ENCODE results near the gene MAG. TPM values are rescaled to one million over a fixed set of nuclear protein-coding genes. Genes with fewer than 3 reads are reported as not detected.

Gene MAG
- polyA plus RNA-seq, 3 donors, result not detected

DNA sequence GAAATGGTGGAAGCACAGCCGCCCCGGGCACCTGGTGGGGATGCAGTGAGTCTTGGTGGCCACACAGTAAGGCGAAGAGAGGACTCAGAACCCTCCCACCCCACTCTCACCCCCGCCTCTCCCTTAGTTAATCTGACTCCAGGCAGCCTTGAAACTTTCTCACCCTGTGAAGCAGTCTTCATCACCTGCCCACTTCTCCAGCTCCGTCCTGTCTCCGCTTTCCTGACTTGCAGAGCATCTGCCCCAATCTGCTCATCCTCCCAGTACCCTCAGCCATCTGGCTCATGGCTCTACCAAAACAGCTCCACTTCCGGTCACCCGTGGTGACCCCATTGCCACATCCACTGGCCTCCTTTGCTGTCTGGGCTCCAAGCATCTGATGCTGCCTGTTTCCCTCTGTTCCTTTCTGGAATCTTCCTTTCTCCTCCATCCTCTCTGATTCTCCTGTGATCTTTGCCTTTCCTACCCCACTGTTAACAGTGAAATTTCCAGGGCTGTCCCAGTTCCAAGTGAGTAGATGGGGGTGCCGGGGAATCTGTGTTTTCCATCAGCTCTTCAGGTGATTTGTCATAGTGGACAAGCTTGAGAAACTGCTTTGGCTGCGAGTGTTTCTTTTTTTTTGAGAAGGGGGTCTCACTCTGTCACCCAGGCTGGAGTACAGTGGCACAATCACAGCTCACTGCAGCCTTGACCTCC, 18.9 kb upstream of the MAG start:
- Mint-ChIP-seq H3K27ac (peak overlapping the region; percentile 20 to 83 (median 57)), H3K27me3 (ENCODE audit: low read depth in 3 of 3) (peaks cover 0 to 5% (median 3%) of the 10 kb centered on the region in 3 donors), H3K4me3 (no peak overlapping the region), H3K4me1 (peaks cover 41% of the 10 kb centered on the region), H3K9me3 (no peaks in the 10 kb centered on the region), H3K36me3 (peaks cover 73 to 78% of the 10 kb centered on the region in 2 donors)
- no peak overlapping the region for H2AFZ ChIP-seq (ENCODE audit: insufficient read depth, low read depth, low read length, poor library complexity, severe bottlenecking)
- WGBS (ENCODE audit: insufficient coverage), result 72% methylated on average over 8 of the region's 10 CpGs
- H3K27ac ChIP-seq (ENCODE audit: low read depth in 1 of 2, low read length in 2 of 2), result peak overlapping the region in 1 of 2 donors; percentile 20
- peak overlapping the region; percentile 23 for H3K4me2 ChIP-seq (replicated peaks; ENCODE audit: extremely low read depth, low read length, poor library complexity, severe bottlenecking)
- DNase-seq, result no peak
- peaks cover 63% of the 10 kb centered on the region for H4K20me1 ChIP-seq (ENCODE audit: insufficient read depth, low read length)
- H3K36me3 ChIP-seq (replicated peaks in 1 of 2; ENCODE audit: control insufficient read depth in 1 of 2, insufficient read depth in 2 of 2, low read length in 2 of 2), result peaks cover 58 to 79% of the 10 kb centered on the region in 2 donors
- H3K4me3 ChIP-seq (replicated peaks in 1 of 3; ENCODE audit: low read depth in 2 of 3, low read length in 3 of 3), result no peak overlapping the region
- H3K27me3 ChIP-seq (ENCODE audit: control insufficient read depth in 2 of 2, insufficient read depth in 2 of 2, low read length in 2 of 2), result no peaks in the 10 kb centered on the region
- H3K79me2 ChIP-seq (ENCODE audit: insufficient read depth, low read length), result peaks cover 18% of the 10 kb centered on the region
- peak overlapping the region; percentile 8 for H3K9ac ChIP-seq (ENCODE audit: insufficient read depth, low read length, poor library complexity, severe bottlenecking)
- TF ChIP-seq, protein P1, sequence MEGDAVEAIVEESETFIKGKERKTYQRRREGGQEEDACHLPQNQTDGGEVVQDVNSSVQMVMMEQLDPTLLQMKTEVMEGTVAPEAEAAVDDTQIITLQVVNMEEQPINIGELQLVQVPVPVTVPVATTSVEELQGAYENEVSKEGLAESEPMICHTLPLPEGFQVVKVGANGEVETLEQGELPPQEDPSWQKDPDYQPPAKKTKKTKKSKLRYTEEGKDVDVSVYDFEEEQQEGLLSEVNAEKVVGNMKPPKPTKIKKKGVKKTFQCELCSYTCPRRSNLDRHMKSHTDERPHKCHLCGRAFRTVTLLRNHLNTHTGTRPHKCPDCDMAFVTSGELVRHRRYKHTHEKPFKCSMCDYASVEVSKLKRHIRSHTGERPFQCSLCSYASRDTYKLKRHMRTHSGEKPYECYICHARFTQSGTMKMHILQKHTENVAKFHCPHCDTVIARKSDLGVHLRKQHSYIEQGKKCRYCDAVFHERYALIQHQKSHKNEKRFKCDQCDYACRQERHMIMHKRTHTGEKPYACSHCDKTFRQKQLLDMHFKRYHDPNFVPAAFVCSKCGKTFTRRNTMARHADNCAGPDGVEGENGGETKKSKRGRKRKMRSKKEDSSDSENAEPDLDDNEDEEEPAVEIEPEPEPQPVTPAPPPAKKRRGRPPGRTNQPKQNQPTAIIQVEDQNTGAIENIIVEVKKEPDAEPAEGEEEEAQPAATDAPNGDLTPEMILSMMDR (IDR thresholded peaks at IDR 0.05), result no peak
- H3K4me1 ChIP-seq (ENCODE audit: control insufficient read depth in 1 of 2, insufficient read depth in 2 of 2, low read length in 2 of 2), result peaks cover 39 to 44% of the 10 kb centered on the region in 2 donors
- H3K9me3 ChIP-seq (replicated peaks in 1 of 2; ENCODE audit: control insufficient read depth in 1 of 2, insufficient read depth in 1 of 2, low read length in 2 of 2), result no peaks in the 10 kb centered on the region
- intact Hi-C loops (cut with micrococcal nuclease), result loop anchor here (1.0 to 5.0 kb wide), 5 partner anchors 8 to 224 kb away; no protein-coding TSS in a partner anchor

DNA sequence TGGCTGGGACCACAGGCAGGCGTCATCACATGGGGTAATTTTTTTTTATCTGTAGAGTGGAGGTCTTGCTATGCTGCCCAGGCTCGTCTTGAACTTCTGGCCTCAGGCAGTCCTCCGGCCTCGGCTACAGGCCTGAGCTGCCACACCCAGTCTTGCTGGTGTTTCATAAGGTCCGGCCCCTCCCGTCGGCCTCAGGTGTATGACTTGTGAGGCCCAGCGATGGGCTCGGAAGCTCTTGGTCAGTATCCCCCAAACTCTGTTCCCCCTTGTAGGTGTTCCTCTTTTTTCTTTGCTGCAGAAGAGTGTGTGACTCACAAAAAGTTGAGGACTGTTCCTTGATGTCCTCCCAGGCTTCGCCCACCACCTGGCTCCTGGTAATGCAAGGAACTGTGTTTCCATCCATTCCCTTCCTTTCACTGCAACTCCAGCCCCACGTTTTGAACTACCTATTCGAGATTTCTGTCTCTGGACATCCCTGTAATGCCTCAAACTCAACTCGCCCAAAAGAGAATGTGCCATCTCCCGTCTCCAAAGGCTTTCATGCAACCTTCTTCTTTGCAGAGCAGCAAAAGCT, 18.2 kb upstream of the MAG start:
- intact Hi-C loops (cut with micrococcal nuclease), result loop anchor here (5.0 kb wide), 4 partner anchors 34 to 224 kb away; no protein-coding TSS in a partner anchor
- H3K9me3 Mint-ChIP-seq, result no peaks in the 10 kb centered on the region

More for the DNA sequence above, 18.2 kb upstream of the MAG start:
- no peak overlapping the region for H3K4me2 ChIP-seq (replicated peaks; ENCODE audit: extremely low read depth, low read length, poor library complexity, severe bottlenecking)
- H3K79me2 ChIP-seq (ENCODE audit: insufficient read depth, low read length), result peaks cover 18% of the 10 kb centered on the region
- Mint-ChIP-seq H3K4me3 (peak overlapping the region in 1 of 2 donors; percentile 5), H3K27ac (peak overlapping the region in 4 of 7 donors; percentile 40 to 80 (median 62)), H3K4me1 (peaks cover 41% of the 10 kb centered on the region), H3K27me3 (ENCODE audit: low read depth in 3 of 3) (peaks cover 0 to 5% (median 3%) of the 10 kb centered on the region in 3 donors), H3K36me3 (peaks cover 80 to 85% of the 10 kb centered on the region in 2 donors)
- no peak overlapping the region for H3K27ac ChIP-seq (ENCODE audit: low read depth in 1 of 2, low read length in 2 of 2)
- 49% methylated on average over 12 of the region's 14 CpGs for WGBS (ENCODE audit: insufficient coverage)
- H3K9ac ChIP-seq (ENCODE audit: insufficient read depth, low read length, poor library complexity, severe bottlenecking), result peak overlapping the region; percentile 8
- H3K4me3 ChIP-seq (replicated peaks in 1 of 3; ENCODE audit: low read depth in 2 of 3, low read length in 3 of 3), result no peak overlapping the region
- no peak overlapping the region for H2AFZ ChIP-seq (ENCODE audit: insufficient read depth, low read depth, low read length, poor library complexity, severe bottlenecking)
- H4K20me1 ChIP-seq (ENCODE audit: insufficient read depth, low read length), result peaks cover 70% of the 10 kb centered on the region
- peak in 2 of 3 donors; percentile 26 to 42 for DNase-seq
- no peaks in the 10 kb centered on the region for H3K9me3 ChIP-seq (replicated peaks in 1 of 2; ENCODE audit: control insufficient read depth in 1 of 2, insufficient read depth in 1 of 2, low read length in 2 of 2)
- peaks cover 65 to 86% of the 10 kb centered on the region in 2 donors for H3K36me3 ChIP-seq (replicated peaks in 1 of 2; ENCODE audit: control insufficient read depth in 1 of 2, insufficient read depth in 2 of 2, low read length in 2 of 2)
- TF ChIP-seq, protein P1 (IDR thresholded peaks at IDR 0.05), result no peak
- H3K4me1 ChIP-seq (ENCODE audit: control insufficient read depth in 1 of 2, insufficient read depth in 2 of 2, low read length in 2 of 2), result peaks cover 39 to 44% of the 10 kb centered on the region in 2 donors
- H3K27me3 ChIP-seq (ENCODE audit: control insufficient read depth in 2 of 2, insufficient read depth in 2 of 2, low read length in 2 of 2), result no peaks in the 10 kb centered on the region

Data from CD14-positive monocyte (primary cell).